Thymus (tissue), 11 donors: Measurements from ENCODE around the gene CACNA1F. TPM values are rescaled to one million over a fixed set of nuclear protein-coding genes. Genes with fewer than 3 reads are reported as not detected.

Experiments
- DNase-seq, 9 donors: peaks; one replicate each; pipeline ENCODE4 v3.0.0-alpha.2; 2013; ENCODE audit warnings: low spot score in 9 of 9, low read depth in 6 of 9, missing footprints in 1 of 9
- H3K27ac ChIP-seq, 2 donors: one replicate each; pipeline ENCODE4 v1.5.1; 2013; ENCODE audit warnings: control low read depth in 1 of 2, low read depth in 1 of 2, low read length in 1 of 2, mild to moderate bottlenecking in 1 of 2, moderate library complexity in 1 of 2
- H3K27me3 ChIP-seq, 2 donors: one replicate each; pipeline ENCODE4 v1.5.1; 2013; ENCODE audit warnings: low read length in 1 of 2; ENCODE audit not compliant: control insufficient read depth in 2 of 2, insufficient read depth in 1 of 2
- H3K36me3 ChIP-seq, 2 donors: one replicate each; pipeline ENCODE4 v1.5.1; 2013; ENCODE audit warnings: low read length in 1 of 2, mild to moderate bottlenecking in 1 of 2, moderate library complexity in 1 of 2; ENCODE audit not compliant: control insufficient read depth in 2 of 2, insufficient read depth in 2 of 2
- H3K4me1 ChIP-seq, 2 donors: one replicate each; pipeline ENCODE4 v1.5.1; 2013; ENCODE audit warnings: low read length in 2 of 2; ENCODE audit not compliant: control insufficient read depth in 2 of 2, insufficient read depth in 2 of 2
- H3K4me3 ChIP-seq, 2 donors: one replicate each; pipeline ENCODE4 v1.5.1; 2013; ENCODE audit warnings: low read length in 2 of 2, control low read depth in 1 of 2, mild to moderate bottlenecking in 1 of 2
- H3K9me3 ChIP-seq, 2 donors: one replicate each; pipeline ENCODE4 v1.5.1; 2013; ENCODE audit warnings: low read length in 1 of 2, mild to moderate bottlenecking in 1 of 2; ENCODE audit not compliant: control insufficient read depth in 2 of 2, insufficient read depth in 1 of 2
- WGBS: extraction: QIAGEN DNeasy Blood & Tissue Kit; methylation state at CpG from one replicate; pipeline ENCODE4 v1.1.7; 2013; 5-methylcytosine and 5-hydroxymethylcytosine counted together
- polyA plus RNA-seq: library from polyadenylated mRNA; stranded (reverse); fragments of 200-250 nt; gene quantifications from one replicate; pipeline ENCODE4 v1.2.3, GENCODE V29; 2013
- total RNA-seq: library from RNA; stranded (reverse); fragments of 120-200 nt; gene quantifications from one replicate; pipeline ENCODE4 v1.2.4, GENCODE V29; 2013
- donor health status: healthy.

The CACNA1F gene
- total and polyA plus RNA-seq, 2 donors, result 0.61 to 1.8 TPM

- no peak for DNase-seq
- Histone ChIP-seq H3K4me1 (peaks cover 4 to 21% of the 10 kb centered on the region in 2 donors), H3K4me3 (no peak overlapping the region), H3K27ac (peak overlapping the region in 1 of 2 donors; percentile 40), H3K36me3 (peaks cover 10 to 12% of the 10 kb centered on the region in 2 donors), H3K27me3 (no peaks in the 10 kb centered on the region), H3K9me3 (peaks cover 0 to 8% of the 10 kb centered on the region in 2 donors)
- WGBS, result 97% methylated on average over 18 of the region's 18 CpGs
These were observed 49.3 kb downstream of the CACNA1F start for GRCh38 chrX:49183701-49184281.

GRCh38 chrX:49179358-49179757, 53.8 kb downstream of the CACNA1F start:
- 94% methylated on average over 2 of the region's 2 CpGs for WGBS
- DNase-seq, result no peak
- Histone ChIP-seq H3K27ac (no peak overlapping the region), H3K4me3 (no peak overlapping the region), H3K36me3 (peaks cover 28 to 33% of the 10 kb centered on the region in 2 donors), H3K4me1 (peaks cover 0 to 2% of the 10 kb centered on the region in 2 donors), H3K9me3 (peaks cover 0 to 9% of the 10 kb centered on the region in 2 donors), H3K27me3 (no peaks in the 10 kb centered on the region)

- DNase-seq, result no peak
- Histone ChIP-seq H3K27me3 (no peaks in the 10 kb centered on the region), H3K4me3 (no peak overlapping the region), H3K4me1 (peaks cover 0 to under 1% of the 10 kb centered on the region in 2 donors), H3K9me3 (peaks cover 0 to 9% of the 10 kb centered on the region in 2 donors), H3K36me3 (peaks cover 34 to 38% of the 10 kb centered on the region in 2 donors), H3K27ac (no peak overlapping the region)
- 94% methylated on average over 3 of the region's 3 CpGs for WGBS
These were observed 54.6 kb downstream of the CACNA1F start for GRCh38 chrX:49178537-49178936.

GRCh38 chrX:49177873-49178480, 55.2 kb downstream of the CACNA1F start:
- DNase-seq, result no peak
- Histone ChIP-seq H3K27me3 (no peaks in the 10 kb centered on the region), H3K36me3 (peaks cover 34% of the 10 kb centered on the region in 2 donors), H3K4me1 (peaks cover 0 to 6% of the 10 kb centered on the region in 2 donors), H3K27ac (no peak overlapping the region), H3K9me3 (peaks cover 0 to 9% of the 10 kb centered on the region in 2 donors), H3K4me3 (no peak overlapping the region)
- 97% methylated on average over 23 of the region's 23 CpGs for WGBS

GRCh38 chrX:49177338-49177833, 55.8 kb downstream of the CACNA1F start:
- 88% methylated on average over 4 of the region's 4 CpGs for WGBS
- H3K4me3 ChIP-seq, result no peak overlapping the region
- DNase-seq, result no peak
- peaks cover 34% of the 10 kb centered on the region in 2 donors for H3K36me3 ChIP-seq
- H3K4me1 ChIP-seq, result peaks cover 0 to 11% of the 10 kb centered on the region in 2 donors
- H3K27me3 ChIP-seq, result no peaks in the 10 kb centered on the region
- no peak overlapping the region for H3K27ac ChIP-seq
- peaks cover 0 to 9% of the 10 kb centered on the region in 2 donors for H3K9me3 ChIP-seq

- Histone ChIP-seq H3K4me3 (no peak overlapping the region), H3K27me3 (no peaks in the 10 kb centered on the region), H3K27ac (no peak overlapping the region), H3K36me3 (peaks cover 34% of the 10 kb centered on the region in 2 donors), H3K4me1 (peaks cover 0 to 11% of the 10 kb centered on the region in 2 donors), H3K9me3 (peaks cover 0 to 14% of the 10 kb centered on the region in 2 donors)
- no peak for DNase-seq
- WGBS, result 90% methylated on average over 27 of the region's 27 CpGs
These were observed 56.5 kb downstream of the CACNA1F start for GRCh38 chrX:49176421-49177326.

- no peak overlapping the region for H3K27ac ChIP-seq
- H3K4me1 ChIP-seq, result peaks cover 0 to 14% of the 10 kb centered on the region in 2 donors
- WGBS, result 97% methylated on average over 43 of the region's 43 CpGs
- no peak overlapping the region for H3K4me3 ChIP-seq
- peaks cover 34% of the 10 kb centered on the region in 2 donors for H3K36me3 ChIP-seq
- H3K9me3 ChIP-seq, result peaks cover 0 to 14% of the 10 kb centered on the region in 2 donors
- H3K27me3 ChIP-seq, result no peaks in the 10 kb centered on the region
- DNase-seq, result no peak
These were observed 57.5 kb downstream of the CACNA1F start for GRCh38 chrX:49175435-49176274.

GRCh38 chrX:49174723-49175122, 58.4 kb downstream of the CACNA1F start:
- Histone ChIP-seq H3K4me3 (no peak overlapping the region), H3K27me3 (no peaks in the 10 kb centered on the region), H3K36me3 (peaks cover 33 to 34% of the 10 kb centered on the region in 2 donors), H3K4me1 (peaks cover 0 to 14% of the 10 kb centered on the region in 2 donors), H3K9me3 (peaks cover 0 to 14% of the 10 kb centered on the region in 2 donors), H3K27ac (no peak overlapping the region)
- 97% methylated on average over 3 of the region's 3 CpGs for WGBS
- DNase-seq, result no peak
